NT2/D1 (cell line): ENCODE measurements around the gene MACF1.

Source experiments
- YY1 ChIP-seq: IDR thresholded peaks from 2 replicates; pipeline ENCODE4 v1.6.1; 2011; ENCODE audit not compliant: insufficient read length, insufficient read depth
- ZNF274 ChIP-seq: IDR thresholded peaks from 2 replicates; pipeline ENCODE4 v1.6.1; 2011; ENCODE audit warnings: mild to moderate bottlenecking, low read depth, low read length

GRCh38 chr1:39378377-39378776 lies 173.9 kb downstream of the MACF1 start:
- no peak for TF ChIP-seq YY1
- TF ChIP-seq ZNF274 = no peak
